NCI-H1694 (cell line): Measurements from ENCODE around the gene MDFIC2.

ENCODE experiments used
- DNase-seq: peaks from one replicate; lab custom pipeline; 2025; lab: John Stamatoyannopoulos, UW

The MDFIC2 gene

GRCh38 chr3:70180664-70181063 lies 131.8 kb downstream of the MDFIC2 start:
- no peak for DNase-seq

GRCh38 chr3:70179111-70179510 lies 133.3 kb downstream of the MDFIC2 start:
- no peak for DNase-seq

- no peak for DNase-seq
These were observed 134.4 kb downstream of the MDFIC2 start for GRCh38 chr3:70177881-70178645.

GRCh38 chr3:70176224-70176623 lies 136.2 kb downstream of the MDFIC2 start:
- DNase-seq = no peak

- DNase-seq = no peak
These were observed 155.6 kb downstream of the MDFIC2 start for GRCh38 chr3:70156808-70157207.

- DNase-seq = no peak
These were observed 161.8 kb downstream of the MDFIC2 start for GRCh38 chr3:70150599-70150998.

- DNase-seq = no peak
These were observed 162.6 kb downstream of the MDFIC2 start for GRCh38 chr3:70149714-70150400.
